ENCODE data around the gene TRIP13. TPM values are rescaled to one million over a fixed set of nuclear protein-coding genes. Genes with fewer than 3 reads are reported as not detected.

The TRIP13 gene
- total and polyA plus RNA-seq, 2 of the 13 experiments (the other 11 are each of a cell fraction or from before 2014, with no cell fraction given) = 13.5 to 33.0 TPM

GRCh38 chr5:849651-850301, 42.9 kb upstream of the TRIP13 start (continued):
- TF ChIP-seq MAZ (IDR thresholded peaks at IDR 0.05; ENCODE audit: borderline replicate concordance, low read depth, low read length) (0 out of 2 replicates have a peak, but pooled peaks have one; percentile 49), MAZ (CRISPR knock-in tag; IDR thresholded peaks at IDR 0.05; ENCODE audit: low read depth) (no peak), NCOA1 (CRISPR knock-in tag; IDR thresholded peaks at IDR 0.05) (0 out of 2 replicates have a peak, but pooled peaks have one; percentile 37), PHF21A (CRISPR knock-in tag; IDR thresholded peaks at IDR 0.05) (0 out of 2 replicates have a peak, but pooled peaks have one; percentile 2), ARID4A (CRISPR knock-in tag; IDR thresholded peaks at IDR 0.05; ENCODE audit: borderline replicate concordance) (peak; percentile 35; the same call in 1 of the 2 replicates)

GRCh38 chr5:850511-851006, 42.1 kb upstream of the TRIP13 start, which contains the start of gene ZDHHC11:
TSS of gene ZDHHC11 (minus strand) at chr5:850986. CDS start at chr5:850602, 384 bp downstream.
- Histone ChIP-seq H3K4me2 (ENCODE audit: low read depth, low read length) (peak within 1 kb of the TSS; percentile 89), H3K79me2 (ENCODE audit: insufficient read depth, low read length) (no peaks in the 10 kb centered on the region), H3K27ac (ENCODE audit: extremely low read length, insufficient read depth, low read length) (peak within 1 kb of the TSS; percentile 37), H3K4me1 (ENCODE audit: insufficient read depth, low read length) (peaks cover 39% of the 10 kb centered on the region), H4K20me1 (ENCODE audit: insufficient read depth, low read length) (peaks cover 2% of the 10 kb centered on the region; the same call in 1 of the 2 replicates), H2AFZ (ENCODE audit: low read length) (no peak within 1 kb of the TSS), H3K9ac (ENCODE audit: insufficient read depth, low read depth, low read length) (peak within 1 kb of the TSS; percentile 68), H3K27me3 (ENCODE audit: control insufficient read depth in 1 of 2, insufficient read depth in 2 of 2, low read length in 2 of 2) (peaks cover 1 to 17% of the 10 kb centered on the region in 2 experiments; a peak in 3 of 5 replicates), H3K4me3 (replicated peaks in 1 of 3; ENCODE audit: insufficient read depth in 1 of 3, low read depth in 2 of 3, low read length in 3 of 3) (peak within 1 kb of the TSS; percentile 31 to 71 (median 43); a peak in 5 of 6 replicates), H3K9me3 (ENCODE audit: low read length) (no peaks in the 10 kb centered on the region), H3K36me3 (replicated peaks in 1 of 2; ENCODE audit: control insufficient read depth in 1 of 2, insufficient read depth in 2 of 2, low read length in 2 of 2) (no peaks in the 10 kb centered on the region)
- ChIA-PET CTCF (ENCODE audit: low intra/inter-chr PET ratio, low total read pairs) (no interaction called here), POLR2A (no interaction called here)
- in situ Hi-C loops (cut with HindIII; ENCODE audit: extremely low pct_ligation_motif_present, low pct_unique_long_range_greater_than_20kb) (no loop called here), intact Hi-C loops (cut with micrococcal nuclease; ENCODE audit: unreplicated experiment) (loop anchor here (5.0 kb wide), 1 partner anchor 42 kb away; the partner anchor contains the start of genes BRD9 and TRIP13)
- DNase-seq (ENCODE audit: low spot score) (peak; percentile 78), ATAC-seq (peak; percentile 87), FAIRE-seq (no peak)
- 0% methylated on average over 2 of the region's 27 CpGs for WGBS (ENCODE audit: low lambda C conversion rate)
- BruUV-seq (replicated peaks) = no TSS peak
- 0 out of 2 replicates have a peak, but pooled peaks have one; percentile 46 for TF ChIP-seq MXD4 (CRISPR knock-in tag; IDR thresholded peaks at IDR 0.05)
- TF ChIP-seq SP5 (CRISPR knock-in tag; IDR thresholded peaks at IDR 0.05; ENCODE audit: borderline replicate concordance, low read depth) = peak; percentile 79
- TF ChIP-seq SP1 (IDR thresholded peaks at IDR 0.05) = no peak
- TF ChIP-seq SP1 (CRISPR knock-in tag; IDR thresholded peaks at IDR 0.05) = peak; percentile 61; the same call in 1 of the 2 replicates
- TF ChIP-seq AGO1 (IDR thresholded peaks at IDR 0.05; ENCODE audit: low read depth, low read length, poor library complexity, severe bottlenecking) = peak; percentile 37
- peak; percentile 61 for TF ChIP-seq PATZ1 (CRISPR knock-in tag; IDR thresholded peaks at IDR 0.05)
- peak; percentile 22; the same call in 1 of the 2 replicates for TF ChIP-seq YEATS4 (CRISPR knock-in tag; IDR thresholded peaks at IDR 0.05; ENCODE audit: borderline replicate concordance)
- no peak for TF ChIP-seq ZNF354B (CRISPR knock-in tag; IDR thresholded peaks at IDR 0.05)
- 0 out of 2 replicates have a peak, but pooled peaks have one; percentile 37 for TF ChIP-seq GATAD1 (CRISPR knock-in tag; IDR thresholded peaks at IDR 0.05)
- 0 out of 2 replicates have a peak, but pooled peaks have one; percentile 54 for TF ChIP-seq ZNF232 (CRISPR knock-in tag; IDR thresholded peaks at IDR 0.05; ENCODE audit: borderline replicate concordance)
- 0 out of 2 replicates have a peak, but pooled peaks have one; percentile 7 for TF ChIP-seq GABPA (IDR thresholded peaks at IDR 0.05; ENCODE audit: low read depth, low read length)
- TF ChIP-seq GABPA (CRISPR knock-in tag; IDR thresholded peaks at IDR 0.05; ENCODE audit: low read depth) = peak; percentile 45; the same call in 1 of the 2 replicates

All from HepG2 (cell line).